HG02970 (cell line): ENCODE measurements around the gene TIGD6.

Experiments used
- ATAC-seq: cut with Tn5 transposase; IDR thresholded peaks from one replicate; pipeline ENCODE4 v1.9.1; 2021; ENCODE audit warnings: mild to moderate bottlenecking, moderate library complexity, moderate number of reproducible peaks; ENCODE audit not compliant: unreplicated experiment, low FRiP score

The TIGD6 gene

DNA sequence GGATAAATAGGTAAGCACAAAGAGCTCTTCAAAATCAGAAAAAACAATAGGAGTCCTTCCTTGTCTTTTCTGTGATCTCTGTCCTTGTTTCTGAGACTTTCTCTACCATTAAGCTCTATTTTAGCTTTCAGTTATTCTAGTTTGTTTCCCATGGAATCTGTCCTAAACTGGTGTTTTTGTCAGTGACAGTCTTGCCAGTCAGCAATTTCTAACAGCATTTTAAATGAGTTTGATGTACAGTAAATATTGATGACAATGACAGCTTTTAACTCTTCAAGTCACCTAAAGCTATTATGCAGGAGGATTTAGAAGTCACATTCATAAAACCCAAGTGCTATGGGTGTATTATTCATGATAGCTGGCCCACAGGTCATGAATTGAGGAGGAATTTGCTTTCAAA lies 17.9 kb downstream of the TIGD6 start:
- no peak for ATAC-seq

DNA sequence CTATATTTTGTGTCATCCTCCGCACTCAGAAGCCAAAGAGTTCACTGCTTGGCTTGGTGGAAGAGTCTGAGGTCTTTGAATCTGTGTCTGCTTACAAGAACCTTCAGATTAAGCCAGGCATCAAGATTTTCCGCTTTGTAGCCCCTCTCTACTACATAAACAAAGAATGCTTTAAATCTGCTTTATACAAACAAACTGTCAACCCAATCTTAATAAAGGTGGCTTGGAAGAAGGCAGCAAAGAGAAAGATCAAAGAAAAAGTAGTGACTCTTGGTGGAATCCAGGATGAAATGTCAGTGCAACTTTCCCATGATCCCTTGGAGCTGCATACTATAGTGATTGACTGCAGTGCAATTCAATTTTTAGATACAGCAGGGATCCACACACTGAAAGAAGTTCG lies 19.2 kb downstream of the TIGD6 start:
- ATAC-seq = no peak

DNA sequence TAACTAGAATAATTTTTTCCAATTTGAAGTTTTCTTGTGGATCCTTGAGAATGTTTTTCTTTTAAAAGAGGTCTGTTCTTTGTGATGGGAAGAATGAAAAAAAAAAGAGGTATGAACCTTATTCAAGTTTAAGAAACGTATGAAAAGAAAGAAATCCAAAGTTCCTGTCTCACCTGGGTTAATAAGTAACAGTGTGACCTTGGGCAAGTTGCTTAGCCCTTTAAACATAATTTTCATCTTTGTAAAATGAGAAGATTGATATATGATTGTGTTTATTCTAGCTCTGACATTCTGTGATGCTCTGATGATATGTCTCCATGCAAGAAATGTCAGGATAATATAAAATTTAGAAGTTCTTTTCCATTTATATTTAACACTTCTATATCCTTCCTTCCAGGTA lies 20.6 kb downstream of the TIGD6 start:
- no peak for ATAC-seq

DNA sequence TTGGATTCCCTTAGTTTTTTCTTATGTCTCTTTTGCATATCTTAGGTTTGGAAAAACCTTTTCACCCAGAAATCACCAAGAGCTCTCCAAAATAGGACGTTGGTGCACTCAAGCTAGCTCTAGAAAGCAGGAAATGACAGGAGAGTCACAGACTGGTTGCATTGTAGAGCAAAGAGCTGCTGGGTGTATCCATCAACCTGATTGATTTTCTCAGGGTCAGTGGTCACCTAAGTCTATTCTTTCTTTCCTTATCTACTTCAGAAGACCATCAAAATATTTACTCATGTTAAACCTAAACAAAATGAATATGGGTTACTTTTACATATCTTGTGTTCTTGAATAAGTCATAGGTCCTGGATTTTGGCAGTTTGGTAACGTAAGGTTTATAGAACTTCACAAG lies 25.0 kb downstream of the TIGD6 start:
- ATAC-seq = no peak

DNA sequence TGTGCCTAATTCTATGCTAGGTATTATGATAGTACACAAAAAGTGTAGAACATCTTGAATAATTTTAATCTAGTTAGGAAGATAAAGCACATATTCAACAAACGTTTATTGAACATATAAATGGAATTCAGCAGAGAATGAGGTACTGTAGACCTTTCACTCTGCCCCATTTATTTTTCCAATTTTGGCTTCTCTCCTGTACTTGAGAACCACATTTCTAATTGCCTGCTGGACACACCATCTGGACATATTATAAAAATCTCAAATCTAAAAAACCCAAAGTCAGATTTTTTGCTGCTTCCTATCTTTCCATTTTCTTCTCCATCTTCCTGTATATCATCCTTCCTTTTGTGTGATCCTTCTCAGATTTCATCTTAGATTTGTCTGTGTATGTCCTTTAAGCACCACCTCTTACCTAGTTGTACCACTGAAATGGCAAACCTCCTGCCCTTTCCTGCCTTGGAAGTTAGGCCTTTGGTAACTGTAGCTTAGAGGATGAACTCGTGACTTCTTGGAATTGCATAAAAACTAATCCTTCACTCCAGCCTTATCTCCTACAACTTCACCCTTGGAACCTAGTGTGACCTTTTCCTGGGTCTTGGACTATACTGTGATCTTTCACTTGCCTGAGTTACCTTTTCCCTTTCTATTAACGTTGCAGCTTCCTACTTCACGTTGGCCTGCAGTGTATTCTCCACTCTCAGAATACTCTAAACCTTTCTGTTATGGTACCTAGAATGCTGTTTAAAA lies 31.1 kb downstream of the TIGD6 start:
- no peak for ATAC-seq

DNA sequence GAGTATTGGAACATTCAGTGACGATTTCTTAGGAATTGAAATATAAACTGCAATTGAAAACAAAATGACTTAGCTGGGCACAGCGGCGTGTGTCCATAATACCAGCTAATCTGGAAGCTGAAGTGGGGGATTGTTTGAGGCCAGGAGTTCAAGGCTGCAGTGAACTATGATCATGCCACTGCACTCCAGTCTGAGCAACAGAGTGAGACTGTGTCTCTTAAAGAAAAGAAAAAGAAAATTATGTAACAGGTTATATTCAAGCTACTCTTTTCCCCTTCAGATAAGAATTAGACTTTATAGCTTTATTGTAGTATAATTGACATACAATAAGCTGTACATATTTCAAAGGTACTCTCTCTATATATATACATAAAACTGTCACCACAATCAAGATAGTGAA lies 33.5 kb downstream of the TIGD6 start:
- ATAC-seq = no peak

DNA sequence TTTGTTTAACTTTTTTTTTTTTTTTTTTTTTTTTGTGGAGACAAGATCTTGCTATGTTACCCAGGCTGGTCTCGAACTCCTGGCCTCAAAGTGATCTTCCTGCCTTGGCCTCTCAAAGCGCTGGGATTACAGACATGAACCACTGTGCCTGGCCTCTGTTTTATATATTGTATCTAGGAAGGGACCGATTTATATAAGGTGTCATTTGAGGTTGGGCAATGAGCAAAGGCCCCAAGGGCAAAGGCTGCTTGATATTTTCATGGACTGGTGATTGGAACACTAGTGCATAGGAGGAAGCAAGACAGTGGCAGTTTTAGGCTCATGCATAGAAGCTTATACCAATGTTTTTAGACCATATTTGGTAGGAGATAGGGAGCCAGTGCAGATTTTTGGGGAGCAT lies 36.7 kb downstream of the TIGD6 start:
- no peak for ATAC-seq

DNA sequence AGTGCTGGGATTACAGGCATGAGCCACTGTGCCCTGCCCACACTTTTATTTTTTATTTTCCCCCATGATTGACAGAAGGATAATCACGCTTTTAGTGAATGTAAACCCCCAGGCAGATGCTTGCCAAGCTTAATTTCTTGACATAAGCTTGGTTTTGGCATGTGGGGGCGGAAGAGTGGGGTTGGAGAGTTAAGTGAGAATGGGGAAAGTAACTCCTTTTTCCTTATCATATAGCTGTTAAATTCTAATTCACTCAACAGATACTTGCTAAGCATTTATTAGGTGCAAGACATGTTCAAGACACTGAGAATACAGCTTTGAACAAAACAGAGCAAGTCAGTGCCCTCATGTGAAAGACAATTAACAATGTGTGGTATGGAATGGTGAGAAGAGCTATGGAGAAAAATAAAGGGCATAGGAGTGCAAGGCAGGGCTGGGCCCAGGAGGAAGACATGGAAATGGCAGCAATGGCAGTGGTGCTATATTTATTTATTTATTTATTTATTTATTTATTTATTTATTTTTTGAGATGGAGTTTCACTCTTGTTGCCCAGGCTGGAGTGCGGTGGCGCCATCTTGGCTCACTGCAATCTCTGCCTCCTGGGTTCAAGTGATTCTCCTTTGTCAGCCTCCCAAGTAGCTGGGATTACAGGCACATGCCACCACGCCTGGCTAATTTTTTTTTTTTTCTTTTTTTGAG lies 37.7 kb downstream of the TIGD6 start:
- ATAC-seq = no peak

DNA sequence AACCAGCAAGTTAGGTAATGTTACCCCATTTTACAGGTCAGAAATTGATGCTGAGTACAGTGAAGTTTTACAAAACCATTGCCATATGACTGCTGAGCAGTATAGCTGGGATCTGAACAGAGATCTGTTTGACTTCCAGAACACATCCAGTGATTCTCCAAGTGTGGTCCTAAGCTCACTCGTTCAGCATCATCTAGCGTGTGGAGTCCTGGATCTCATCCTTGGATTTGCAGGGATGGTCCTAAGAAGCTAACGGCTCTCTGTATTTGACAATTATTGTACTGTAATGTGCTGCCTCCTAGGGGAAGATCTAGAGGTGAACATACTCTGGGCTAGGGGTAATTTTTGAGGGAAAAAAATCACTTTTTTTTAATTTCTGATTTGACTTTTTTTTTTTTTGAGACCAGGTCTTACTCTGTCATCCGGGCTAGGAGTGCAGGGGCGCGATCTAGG lies 38.5 kb downstream of the TIGD6 start:
- ATAC-seq = no peak

DNA sequence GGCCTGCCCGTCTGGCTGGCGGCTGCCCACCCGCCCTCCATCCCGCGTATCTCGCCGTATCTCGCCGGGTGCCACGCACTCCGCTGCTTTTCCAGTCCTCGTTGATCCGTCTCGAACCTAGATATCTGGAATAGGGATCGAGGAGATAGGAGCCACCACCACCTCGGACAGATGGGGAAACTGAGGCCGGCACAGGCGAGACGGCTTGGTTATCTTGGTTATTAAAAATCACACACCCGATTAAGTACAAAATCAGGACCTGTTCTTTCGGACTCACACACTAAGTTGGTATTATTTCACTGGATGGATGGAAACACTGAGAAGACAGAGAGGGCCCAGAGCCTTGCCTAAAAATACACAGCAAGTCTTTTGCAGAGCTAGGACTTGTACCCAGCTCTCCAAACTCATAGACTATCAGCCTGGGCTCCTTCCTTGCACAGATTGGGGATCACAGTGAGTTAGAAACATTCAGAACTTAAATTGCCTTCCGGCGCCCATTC lies 39.2 kb downstream of the TIGD6 start:
- ATAC-seq = no peak

DNA sequence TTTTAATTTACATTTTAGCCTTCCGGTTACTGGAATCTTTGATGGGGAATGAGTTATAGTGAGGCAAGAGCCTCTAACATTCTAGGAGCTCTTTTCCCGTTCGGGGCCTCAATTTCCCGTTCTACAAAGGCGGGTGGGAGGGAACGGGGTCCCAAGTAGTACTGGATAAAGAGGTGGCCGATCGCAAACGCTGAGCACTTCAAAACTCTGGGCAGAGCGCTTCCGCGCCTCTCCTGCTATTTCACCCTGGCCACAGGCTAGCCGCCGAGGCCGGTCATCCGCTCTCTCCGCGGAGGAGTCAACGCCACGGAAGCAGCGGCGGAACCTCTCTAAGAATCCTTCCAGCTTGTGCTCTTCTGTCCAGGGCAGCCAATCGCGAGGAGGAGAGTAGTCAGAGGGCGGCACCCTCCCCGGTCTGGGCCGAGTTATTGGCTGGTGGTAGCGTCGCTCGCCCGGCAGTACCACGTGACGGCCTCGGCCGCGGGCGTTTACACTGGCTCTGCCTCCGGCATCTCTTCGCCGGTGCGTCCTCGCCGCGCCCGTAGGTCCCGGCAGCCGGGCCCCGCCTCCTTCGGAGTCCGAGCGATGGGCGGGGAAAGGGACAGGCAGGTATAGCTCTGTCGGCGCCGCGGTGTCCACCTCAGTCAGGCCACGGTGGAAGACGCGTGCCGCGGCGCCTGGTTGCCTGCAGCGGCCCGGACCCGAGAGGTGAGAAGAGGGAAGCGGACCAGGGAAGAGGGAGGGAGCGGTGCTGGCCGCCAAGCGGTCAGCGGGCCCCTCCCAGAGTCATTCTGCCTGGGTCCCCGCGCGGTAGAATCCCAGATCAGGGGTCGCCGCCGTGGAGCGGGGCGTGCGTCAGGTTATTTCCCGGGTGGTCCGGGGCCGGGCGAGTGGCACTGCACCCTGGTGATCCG lies 39.9 kb downstream of the TIGD6 start, which contains the start of gene SLC26A2:
Gene SLC26A2 (plus strand): TSS at position 487 of the 914 bp plus-strand sequence. CDS start 16,895 bp downstream, outside the sequence.
- ATAC-seq = peak; percentile 98

DNA sequence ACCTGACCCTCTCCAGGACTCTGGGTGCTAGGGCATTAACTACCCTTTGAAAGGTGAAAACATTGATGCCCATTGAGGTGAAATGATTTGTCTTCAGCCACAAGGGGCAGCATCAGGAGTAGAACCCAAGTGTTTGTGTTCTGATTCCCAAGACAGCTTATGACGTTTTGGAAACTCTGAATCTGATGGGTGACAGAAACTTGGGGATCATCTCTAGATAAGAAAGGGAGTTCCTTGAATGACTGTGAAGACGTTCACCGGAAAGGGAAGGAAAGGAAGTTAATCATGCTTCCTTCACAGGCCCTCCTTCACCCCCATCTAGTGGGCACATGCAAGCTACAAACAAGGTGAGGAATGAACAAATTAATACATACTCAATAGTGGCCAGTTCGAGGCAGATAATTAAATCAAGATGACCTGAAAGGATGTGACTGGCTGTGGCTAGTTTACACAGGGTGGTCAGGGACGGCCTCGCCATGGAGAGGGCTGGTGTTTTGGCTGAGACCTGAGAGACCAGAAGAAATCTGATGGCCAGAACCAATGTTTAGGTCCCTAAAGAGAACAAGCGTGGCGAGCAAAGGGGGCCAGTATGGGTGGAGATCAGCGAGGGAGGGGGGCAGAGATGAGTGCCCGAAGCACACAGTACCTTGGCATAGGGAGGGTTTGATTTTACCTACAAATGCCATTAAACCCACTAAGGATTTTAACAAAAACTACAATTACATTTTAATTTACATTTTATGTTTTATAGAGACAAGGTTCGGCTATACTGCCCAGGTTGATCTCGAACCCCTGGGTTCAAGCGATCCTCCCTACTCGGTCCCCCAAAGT lies 40.8 kb downstream of the TIGD6 start:
- ATAC-seq = no peak

DNA sequence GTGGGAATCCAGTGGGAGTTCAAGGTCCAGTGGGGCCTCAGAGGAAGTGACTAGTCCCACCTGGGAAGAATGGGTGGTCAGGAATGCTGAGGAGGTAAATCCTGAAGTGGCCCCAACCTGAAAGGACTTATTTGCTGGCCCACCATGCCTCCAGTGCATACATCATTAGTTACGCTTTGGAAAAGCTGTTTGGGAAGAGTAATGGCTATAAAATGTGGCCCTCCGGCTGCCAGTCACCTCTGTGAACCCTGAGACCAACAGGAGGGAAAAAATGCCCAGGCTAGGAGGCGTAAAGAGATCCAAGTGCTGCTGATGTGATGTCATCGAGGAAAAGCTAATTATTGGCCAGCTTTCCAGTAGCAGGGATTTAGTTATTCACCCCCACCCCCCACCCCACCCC lies 42.6 kb downstream of the TIGD6 start:
- no peak for ATAC-seq

DNA sequence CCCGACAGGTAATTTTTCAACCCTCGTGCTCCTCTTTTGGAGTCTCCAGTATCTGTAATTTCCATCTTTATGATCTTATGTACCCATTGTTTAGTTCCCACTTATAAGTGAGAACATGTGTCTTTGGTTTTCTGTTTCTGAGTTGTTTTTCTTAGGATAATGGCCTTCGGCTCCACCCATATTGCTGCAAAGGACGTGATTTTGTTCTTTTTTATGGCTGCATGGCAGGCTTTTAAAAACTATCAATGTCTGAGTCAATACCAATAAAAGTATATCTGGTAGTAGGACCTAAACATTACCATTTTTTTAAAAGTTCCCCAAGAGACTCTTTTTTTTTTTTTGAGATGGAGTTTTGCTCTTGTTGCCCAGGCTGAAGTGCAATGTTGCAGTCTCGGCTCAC lies 43.8 kb downstream of the TIGD6 start:
- ATAC-seq = no peak

DNA sequence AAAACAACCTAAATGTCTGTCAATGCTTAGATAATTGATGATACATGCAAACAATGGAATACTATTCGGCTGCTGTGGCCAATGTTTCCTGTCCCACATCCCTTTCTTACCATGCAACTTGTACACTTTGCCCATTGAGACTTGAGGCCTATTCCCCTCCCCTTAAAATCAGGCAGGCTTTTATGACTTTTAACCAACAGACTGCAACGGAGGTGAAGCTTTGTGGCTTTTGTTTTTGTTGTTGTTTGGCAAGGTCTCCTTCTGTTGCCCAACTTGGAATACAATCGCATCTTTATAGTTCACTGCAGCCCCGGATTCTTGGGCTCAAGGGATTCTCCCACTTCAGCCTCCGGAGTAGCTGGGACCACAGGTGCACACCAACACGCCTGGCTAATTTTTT lies 45.7 kb downstream of the TIGD6 start:
- no peak for ATAC-seq

DNA sequence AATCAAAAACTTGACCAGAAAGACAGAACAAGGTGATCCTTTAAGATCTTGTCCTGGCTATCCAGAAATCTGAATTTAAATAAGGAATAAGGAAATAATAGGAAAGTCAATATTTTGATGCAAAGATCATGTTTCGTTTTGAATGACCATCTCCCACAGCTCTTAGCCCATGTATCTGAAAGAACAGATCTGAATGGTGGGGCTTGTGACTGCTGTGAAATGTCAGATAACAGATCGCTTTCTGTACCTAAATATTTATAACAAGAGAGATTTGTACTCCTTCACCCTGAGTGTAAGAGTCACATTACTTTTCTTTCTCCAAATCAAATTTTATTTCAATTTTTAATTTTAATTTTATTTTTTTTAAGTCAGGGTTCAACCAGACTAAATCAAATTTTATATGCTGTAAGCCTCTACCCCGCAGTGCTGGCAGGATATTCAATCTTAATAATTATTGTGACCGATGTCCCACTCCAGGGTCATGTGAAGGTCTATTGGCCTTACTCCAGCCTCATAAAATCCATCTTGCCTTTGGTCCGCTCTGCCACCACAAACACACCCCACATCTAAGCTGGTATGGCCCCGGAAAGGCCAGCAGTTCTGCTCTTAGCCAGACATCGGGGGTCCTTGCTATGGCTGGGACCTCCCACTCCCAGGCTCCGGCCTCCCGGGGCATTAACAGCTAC lies 46.9 kb downstream of the TIGD6 start:
- no peak for ATAC-seq

DNA sequence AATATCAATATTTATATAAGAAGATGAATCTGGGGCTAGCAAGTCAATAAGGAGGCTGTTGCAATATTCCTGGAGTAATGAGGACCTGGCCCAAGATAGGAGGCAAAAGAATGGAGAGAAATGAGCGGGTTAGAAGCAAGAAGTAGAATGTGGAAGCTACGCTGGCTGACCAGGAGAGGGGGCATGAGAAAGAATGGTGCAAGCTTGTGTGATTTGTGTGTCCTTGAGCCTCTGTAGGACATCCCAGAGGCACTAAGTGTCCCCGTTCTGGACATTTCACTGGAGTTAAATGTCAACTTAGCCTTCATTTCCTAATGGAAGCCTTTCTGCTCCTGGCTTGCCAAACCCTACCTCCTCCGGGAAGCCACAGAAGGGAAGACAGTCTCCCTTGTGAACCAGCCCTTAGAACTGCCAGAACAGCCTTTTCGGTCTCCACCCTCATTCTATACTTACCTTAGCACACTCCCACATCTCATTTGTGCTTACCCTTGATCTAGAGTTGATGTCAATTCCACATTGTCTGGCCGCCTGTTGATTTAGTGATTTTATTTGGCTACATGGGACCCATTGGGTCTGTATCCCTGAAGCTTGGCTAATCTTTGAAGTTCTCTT lies 49.2 kb downstream of the TIGD6 start:
- no peak for ATAC-seq

DNA sequence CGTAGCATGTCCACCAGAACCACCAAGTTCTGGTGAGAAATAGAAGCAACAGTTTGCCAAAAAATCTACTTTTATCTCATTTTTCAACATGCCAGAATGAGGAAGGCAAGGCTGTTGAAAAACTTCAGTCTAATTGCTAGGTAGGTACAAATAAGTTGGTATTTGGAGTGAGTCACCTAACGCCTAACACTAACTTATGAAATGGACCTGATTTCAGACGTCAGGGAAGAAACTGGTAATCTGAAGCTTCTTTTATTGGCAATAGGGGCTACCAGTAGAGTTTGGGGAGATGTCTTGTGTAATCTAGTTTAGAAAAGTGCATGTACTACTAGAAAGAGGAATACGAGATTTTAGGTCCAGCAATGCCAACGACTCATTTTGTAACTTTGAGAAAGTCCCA lies 51.5 kb downstream of the TIGD6 start:
- no peak for ATAC-seq

DNA sequence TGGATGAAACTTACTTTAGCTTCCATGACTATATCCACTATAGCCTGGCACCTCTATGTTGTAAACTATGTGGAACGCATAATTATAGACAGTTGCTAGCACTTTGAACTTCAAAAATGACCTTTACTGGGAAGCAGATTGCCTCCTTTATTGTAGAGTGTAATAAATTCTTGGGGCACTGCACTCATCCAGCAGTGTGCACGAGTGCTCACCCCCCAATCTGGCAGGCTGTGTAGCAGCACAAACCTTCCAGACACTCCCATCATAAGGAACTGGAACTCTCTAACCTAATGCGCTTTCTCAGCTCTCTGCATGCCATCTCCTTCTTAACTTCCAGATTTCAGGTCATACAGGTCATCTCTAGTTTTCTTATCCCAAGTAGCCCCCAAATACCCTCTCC lies 54.3 kb downstream of the TIGD6 start:
- no peak for ATAC-seq
